Measurements from ENCODE around the gene HEG1.

Gene HEG1

DNA sequence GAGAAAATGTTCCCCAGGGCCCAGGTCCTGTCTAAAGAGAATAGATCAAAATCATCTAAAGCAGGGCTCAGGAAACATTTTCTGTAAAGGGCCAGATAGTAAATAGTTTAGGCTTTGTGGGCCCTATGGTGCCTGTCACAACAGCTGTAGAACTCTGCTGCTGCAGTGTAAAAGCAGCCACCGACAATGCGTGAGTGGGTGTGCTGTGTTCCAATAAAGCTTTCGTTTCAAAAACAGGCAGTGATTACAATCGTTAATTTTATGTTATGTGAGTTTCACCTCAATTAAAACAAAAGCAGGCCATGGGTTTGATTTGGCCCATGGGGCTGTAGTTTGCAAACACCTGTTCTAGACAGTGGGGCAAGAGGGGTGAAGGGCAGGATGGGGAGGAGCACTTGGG is 12.5 kb upstream of the HEG1 start:
- DNase-seq = no peak

GRCh38 chr3:125067225-125067624 is 11.4 kb upstream of the HEG1 start:
- DNase-seq = no peak

DNA sequence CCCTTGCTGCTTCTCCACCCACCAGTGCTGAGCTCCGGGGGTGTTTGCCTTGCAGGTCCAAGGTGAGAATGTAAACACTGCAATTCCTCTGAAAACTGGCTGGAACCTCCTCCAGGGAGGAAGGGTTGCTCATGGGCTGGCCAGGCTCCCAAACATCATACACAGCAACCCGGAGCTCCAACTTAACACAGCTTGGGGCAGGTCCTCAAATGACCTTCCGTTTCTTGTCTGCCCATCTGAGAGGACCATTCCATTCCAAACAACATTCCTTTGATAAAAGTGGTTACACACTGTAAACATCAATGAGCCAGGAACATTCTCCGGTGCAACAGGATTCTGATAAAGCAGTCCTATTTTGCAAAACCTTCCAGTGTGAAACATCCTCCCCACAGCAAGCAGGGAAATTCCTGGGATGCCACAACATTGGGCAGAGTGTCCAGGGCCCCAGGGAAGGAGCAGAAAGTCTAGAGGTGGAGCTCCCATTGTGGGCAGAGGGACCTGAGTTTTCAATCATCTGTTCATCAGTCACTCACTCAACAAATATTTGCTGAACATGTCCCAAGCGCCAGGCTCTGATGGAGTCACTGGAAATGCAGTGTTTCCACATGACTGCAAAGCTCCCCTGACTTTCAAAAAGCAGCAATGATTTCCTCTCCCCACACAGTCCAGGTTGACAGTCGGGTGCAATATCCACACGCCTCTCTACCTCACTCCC is 7.3 kb upstream of the HEG1 start:
- DNase-seq = no peak

GRCh38 chr3:125061646-125062045 is 5.8 kb upstream of the HEG1 start:
- no peak for DNase-seq

DNA sequence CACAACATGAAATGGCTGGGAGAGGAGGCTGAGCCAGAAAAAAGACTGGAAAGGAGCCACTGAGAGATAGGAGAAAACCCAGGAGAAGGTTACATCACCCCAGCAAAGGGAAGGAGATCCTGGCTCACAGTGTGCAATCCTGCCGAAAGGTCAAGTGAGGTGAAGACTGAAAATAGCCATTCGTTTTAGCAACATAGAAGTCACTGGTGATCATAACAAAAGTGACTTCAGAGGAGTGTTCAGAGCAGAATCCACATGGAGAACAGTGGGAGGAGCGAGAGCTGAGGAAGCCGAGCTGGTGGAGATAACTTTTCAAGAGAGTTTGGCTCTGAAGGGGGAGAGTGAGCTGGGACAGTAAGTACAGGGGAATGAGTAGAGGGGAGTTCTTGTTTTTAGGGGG is 5.4 kb upstream of the HEG1 start:
- no peak for DNase-seq

DNA sequence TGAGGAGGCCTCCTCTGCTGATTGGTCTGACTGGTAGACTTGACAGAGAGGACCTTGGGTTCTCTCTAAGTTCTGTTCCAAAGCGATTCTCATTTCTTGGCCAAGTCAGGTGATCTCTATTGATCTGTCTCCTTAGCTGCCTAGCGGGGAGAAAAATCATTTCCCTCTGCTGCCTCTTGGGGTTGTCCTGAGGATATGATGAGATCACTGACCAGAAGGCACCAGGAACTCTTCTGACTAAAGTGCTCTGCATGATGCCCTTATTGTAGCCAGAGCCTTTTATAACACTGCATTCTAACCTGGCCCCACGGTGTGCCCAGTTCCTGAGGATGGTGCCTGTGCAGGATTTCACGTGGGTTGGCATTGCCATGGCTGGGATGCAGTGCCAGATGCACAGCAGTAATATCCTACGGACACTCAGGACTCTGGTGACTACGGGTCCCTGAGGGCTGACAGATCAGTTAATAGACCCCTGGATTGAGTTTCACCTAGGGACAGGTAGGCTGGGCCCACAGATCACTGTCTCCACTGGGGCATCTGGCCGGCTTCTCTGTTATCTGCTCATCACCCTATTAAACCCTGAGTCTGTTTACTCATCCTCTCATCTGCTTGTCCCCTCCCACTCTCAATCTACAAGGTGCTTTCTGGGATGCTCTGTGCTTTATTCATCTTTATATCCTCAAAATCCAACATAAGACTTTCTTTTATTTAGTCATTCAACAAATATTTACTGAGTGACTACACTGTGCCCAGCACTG is 3.9 kb upstream of the HEG1 start:
- DNase-seq = no peak

GRCh38 chr3:125058959-125059358 is 3.2 kb upstream of the HEG1 start:
- DNase-seq = no peak

- DNase-seq = no peak
These were observed 2.7 kb upstream of the HEG1 start for GRCh38 chr3:125058529-125058928.

GRCh38 chr3:125057186-125057850 is 1.5 kb upstream of the HEG1 start:
- no peak for DNase-seq

GRCh38 chr3:125055331-125055912 is 375 bp downstream of the HEG1 start:
- peak in 1 of 4 experiments; percentile 4 for DNase-seq

GRCh38 chr3:125054449-125055329 is 1.1 kb downstream of the HEG1 start:
- DNase-seq = no peak

GRCh38 chr3:125054062-125054448 is 1.7 kb downstream of the HEG1 start:
- DNase-seq = no peak

GRCh38 chr3:125053304-125053699 is 2.5 kb downstream of the HEG1 start:
- DNase-seq = no peak

- DNase-seq = no peak
These were observed 3.0 kb downstream of the HEG1 start for GRCh38 chr3:125052624-125053303.

DNA sequence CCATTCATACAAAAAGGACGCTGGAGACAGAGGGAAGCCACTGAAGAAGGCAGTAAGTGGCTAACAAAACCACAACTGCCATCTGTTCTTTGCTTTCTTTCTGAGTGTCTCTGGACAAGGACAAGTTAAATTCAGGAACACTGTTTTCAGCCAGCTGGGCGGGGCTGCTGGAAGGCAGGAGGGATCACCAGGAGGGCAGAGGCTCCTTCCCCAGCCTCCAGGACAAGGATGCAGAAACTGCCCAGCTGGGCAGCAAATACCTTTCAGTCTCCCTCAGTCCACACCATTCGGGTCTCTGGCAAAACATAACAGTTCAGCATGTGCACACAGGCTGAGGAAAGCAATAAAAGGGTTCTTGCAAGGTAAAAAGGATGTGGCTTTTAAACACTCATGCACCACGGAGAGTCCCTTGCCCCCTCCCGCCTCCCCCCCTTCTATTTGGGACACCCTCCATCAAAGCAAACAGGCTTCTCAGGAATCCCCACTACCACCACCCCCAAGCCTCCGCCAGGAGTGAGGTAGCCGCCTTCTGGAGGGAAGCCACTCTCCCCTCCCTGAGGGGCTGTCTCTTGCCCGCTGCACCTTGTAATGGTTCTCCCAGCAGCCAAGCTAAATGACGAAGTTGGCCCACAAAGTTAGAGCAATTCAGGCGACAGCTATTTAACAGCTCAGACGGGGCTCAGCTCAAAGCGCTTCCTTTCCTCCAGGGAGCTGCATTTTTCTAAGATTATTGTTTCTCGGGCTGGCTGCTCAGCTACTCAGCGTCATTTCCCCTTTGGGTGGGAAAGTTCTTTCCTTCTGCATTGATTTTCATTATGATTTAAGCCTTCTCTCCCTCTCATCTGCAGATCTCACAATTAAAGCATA is 3.8 kb downstream of the HEG1 start:
- DNase-seq = peak in 3 of 4 experiments; percentile 13 to 27 (median 21)

DNA sequence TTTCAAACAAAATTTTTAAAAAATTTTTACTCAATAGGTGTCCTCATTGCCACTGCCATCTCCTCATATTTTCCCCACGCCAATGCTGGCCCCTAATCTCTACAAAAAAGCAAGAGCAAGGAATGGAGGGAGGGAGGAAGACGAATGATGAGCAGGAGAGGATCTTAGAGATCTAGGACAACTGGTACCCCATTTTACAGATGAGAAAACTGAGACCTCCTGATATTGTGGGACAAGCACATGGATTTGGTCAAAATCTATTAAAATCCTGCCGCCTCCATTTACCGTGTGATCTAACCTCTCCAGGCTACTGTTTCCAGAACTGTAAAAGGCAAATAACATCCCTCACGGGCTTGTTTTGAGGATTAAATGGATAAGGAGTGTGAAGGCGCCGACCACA is 4.6 kb downstream of the HEG1 start:
- DNase-seq = no peak

- DNase-seq = no peak
These were observed 5.2 kb downstream of the HEG1 start for GRCh38 chr3:125050488-125051090.

- no peak for DNase-seq
These were observed 7.5 kb downstream of the HEG1 start for GRCh38 chr3:125048282-125048681.

- no peak for DNase-seq
These were observed 9.8 kb downstream of the HEG1 start for GRCh38 chr3:125045965-125046364.

DNA sequence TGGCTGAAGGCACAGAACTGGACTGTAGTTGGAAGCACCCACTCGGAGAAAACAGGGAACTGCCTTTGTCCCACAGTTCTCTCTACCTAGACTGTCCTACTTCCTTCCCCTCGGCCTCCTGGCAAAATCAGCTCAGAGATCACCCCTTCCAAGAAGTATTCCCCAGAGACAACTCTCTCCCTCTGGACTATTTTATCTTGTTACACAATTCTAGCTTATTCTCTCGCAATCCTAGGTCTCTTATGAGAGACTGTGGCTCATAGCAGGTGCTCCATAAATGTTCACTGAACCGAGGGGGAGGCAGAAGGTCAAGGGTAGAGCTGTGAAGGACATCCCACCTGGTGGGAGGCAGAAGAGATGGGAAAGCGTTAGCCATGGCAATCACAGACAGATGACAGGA is 10.6 kb downstream of the HEG1 start:
- no peak for DNase-seq

Measured in activated CD4-positive, CD25-positive, alpha-beta regulatory T cell (primary cell).